B cell (primary cell): Measurements from ENCODE around the gene SERINC5. TPM values are rescaled to one million over a fixed set of nuclear protein-coding genes. Genes with fewer than 3 reads are reported as not detected.
"Not testable (repeated sequence)": the region's sequence is repeated elsewhere in the genome, so short reads cannot be mapped to it uniquely, and the experiment has no call there.

ENCODE experiments used
- ATAC-seq: fragments of 200-7000 bp; cut with Tn5 transposase; one replicate; pipeline ENCODE4 v1.10.0; 2021; ENCODE audit warnings: low read depth, mild to moderate bottlenecking, moderate number of reproducible peaks, moderate library complexity
- CTCF ChIA-PET: fragments of 350-600 bp; sonication (Branson Sonifier 250); formaldehyde crosslinking; loops from one replicate; lab custom pipeline; 2021; ENCODE audit warnings: antibody characterized with exemption, inconsistent platforms; lab: Charles Lee
- POLR2A ChIA-PET: fragments of 350-600 bp; sonication (Branson Sonifier 250); formaldehyde crosslinking; loops from one replicate; lab custom pipeline; 2021; ENCODE audit warnings: antibody characterized with exemption; lab: Charles Lee
- DNase-seq: peaks from one replicate; pipeline ENCODE4 v3.0.0; 2013
- H2AFZ ChIP-seq: 2 replicates; pipeline ENCODE4 v1.6.1; 2012; ENCODE audit warnings: mild to moderate bottlenecking, low read depth, low read length; ENCODE audit not compliant: insufficient read depth, poor library complexity, severe bottlenecking
- H3K27ac ChIP-seq, 2 donors: 1 replicate in 1 of 2; 2 replicates in 1 of 2; pipeline ENCODE4 v1.5.1; 2012 to 2013; ENCODE audit warnings: low read length in 2 of 2, mild to moderate bottlenecking in 2 of 2, moderate library complexity in 1 of 2
- H3K27me3 ChIP-seq, 4 experiments: fragments of 200-600 bp in 1 of 4; sonication (generic) in 1 of 4; replicated peaks in 1 of 4; 1 replicate in 2 of 4; 2 replicates in 2 of 4; pipeline versions ENCODE4 v1.6.1 to v1.7.0; 2013 to 2016; ENCODE audit warnings: low read length in 3 of 4, mild to moderate bottlenecking in 2 of 4, mixed read lengths in 1 of 4, moderate library complexity in 1 of 4; ENCODE audit not compliant: insufficient read depth in 4 of 4, control insufficient read depth in 3 of 4; ENCODE audit errors: control extremely low read depth in 1 of 4
- H3K36me3 ChIP-seq, 2 experiments: replicated peaks in 1 of 2; 1 replicate in 1 of 2; 2 replicates in 1 of 2; pipeline versions ENCODE4 v1.6.1 to v1.7.1; 2013; ENCODE audit warnings: low read length in 1 of 2; ENCODE audit not compliant: insufficient read depth in 2 of 2, control insufficient read depth in 1 of 2; ENCODE audit errors: control extremely low read depth in 1 of 2, extremely low read depth in 1 of 2
- H3K4me1 ChIP-seq, 2 donors: fragments of 200-600 bp in 1 of 2; sonication (generic) in 1 of 2; 1 replicate in 1 of 2; 2 replicates in 1 of 2; pipeline versions ENCODE4 v1.5.1 to v1.6.1; 2013 to 2017; ENCODE audit warnings: low read length in 2 of 2; ENCODE audit not compliant: control insufficient read depth in 2 of 2, insufficient read depth in 2 of 2
- H3K4me2 ChIP-seq: replicated peaks from 2 replicates; pipeline ENCODE3; 2012; ENCODE audit warnings: mild to moderate bottlenecking, low read depth, low read length; ENCODE audit not compliant: poor library complexity, severe bottlenecking
- H3K4me3 ChIP-seq, 5 experiments: fragments of 200-600 bp in 1 of 5; sonication (generic) in 1 of 5; 1 replicate in 3 of 5; 2 replicates in 2 of 5; pipeline versions ENCODE4 v1.5.1 to v1.7.0; 2011 to 2016; ENCODE audit warnings: low read length in 4 of 5, mild to moderate bottlenecking in 4 of 5, low read depth in 2 of 5, control low read depth in 1 of 5, moderate library complexity in 1 of 5; ENCODE audit not compliant: insufficient read depth in 1 of 5; ENCODE audit errors: control extremely low read depth in 1 of 5, extremely low read depth in 1 of 5
- H3K79me2 ChIP-seq: fragments of 200-600 bp; sonication (generic); one replicate; pipeline ENCODE4 v1.6.0; 2016; ENCODE audit warnings: low read length; ENCODE audit not compliant: control insufficient read depth, insufficient read depth
- H3K9ac ChIP-seq: fragments of 200-600 bp; sonication (generic); 2 replicates; pipeline ENCODE4 v1.6.1; 2017; ENCODE audit warnings: mild to moderate bottlenecking, low read length, moderate library complexity
- H3K9me3 ChIP-seq, 3 donors: one replicate each; pipeline versions ENCODE4 v1.6.1 to v1.7.1; 2013; ENCODE audit warnings: low read length in 2 of 3; ENCODE audit not compliant: control insufficient read depth in 2 of 3, insufficient read depth in 1 of 3; ENCODE audit errors: control extremely low read depth in 1 of 3
- H4K20me1 ChIP-seq: 2 replicates; pipeline ENCODE4 v1.6.0; 2012; ENCODE audit warnings: mild to moderate bottlenecking, low read length; ENCODE audit not compliant: insufficient read depth, control insufficient read depth, poor library complexity, severe bottlenecking
- H3K27ac Mint-ChIP-seq: one replicate; pipeline ENCODE4 v1.8.0; 2021; ENCODE audit warnings: mixed read lengths
- H3K27me3 Mint-ChIP-seq: one replicate; pipeline ENCODE4 v1.8.0; 2021; ENCODE audit warnings: mixed read lengths
- H3K4me1 Mint-ChIP-seq: one replicate; pipeline ENCODE4 v1.8.0; 2021; ENCODE audit warnings: mixed read lengths
- H3K4me3 Mint-ChIP-seq: one replicate; pipeline ENCODE4 v1.8.0; 2021; ENCODE audit warnings: mixed read lengths
- H3K9me3 Mint-ChIP-seq: one replicate; pipeline ENCODE4 v1.8.0; 2022; ENCODE audit warnings: mixed read lengths; ENCODE audit not compliant: insufficient read depth
- EZH2 ChIP-seq: IDR thresholded peaks from 2 replicates; pipeline ENCODE4 v1.6.1; 2012; ENCODE audit warnings: borderline replicate concordance, low read depth, mild to moderate bottlenecking, moderate library complexity, low read length; ENCODE audit not compliant: insufficient read depth, poor library complexity, severe bottlenecking
- WGBS: methylation state at CpG from one replicate; pipeline ENCODE4 v1.1.5; 2013; ENCODE audit warnings: missing lambda C conversion rate; ENCODE audit not compliant: insufficient coverage; 5-methylcytosine and 5-hydroxymethylcytosine counted together
- intact Hi-C: fragments of 100-400 bp; cut with micrococcal nuclease; formaldehyde crosslinking; loops from one replicate; pipeline ENCODE4 v1.10.0; 2022
- polyA plus RNA-seq: library from polyadenylated mRNA; depleted of rRNA; stranded (reverse); fragments of >200 nt; gene quantifications from 2 replicates; pipeline ENCODE4 v1.2.3, GENCODE V29; 2012
- total RNA-seq, 2 donors: library from RNA; stranded (reverse); fragments of 120-200 nt in 1 of 2; gene quantifications; 1 replicate in 1 of 2; 2 replicates in 1 of 2; pipeline versions ENCODE4 v1.2.3 to v1.2.4, GENCODE V29; 2013 to 2022
- TF ChIP-seq, protein P1 (sequence below): fragments of 200-600 bp; IDR thresholded peaks from one replicate; pipeline ENCODE4 v1.8.0; 2022; ENCODE audit warnings: antibody characterized with exemption, mild to moderate bottlenecking

SERINC5 gene
- total and polyA plus RNA-seq, 2 donors (not counting 1 experiment from before 2014, with no cell fraction given) = 2.4 to 9.5 TPM

DNA sequence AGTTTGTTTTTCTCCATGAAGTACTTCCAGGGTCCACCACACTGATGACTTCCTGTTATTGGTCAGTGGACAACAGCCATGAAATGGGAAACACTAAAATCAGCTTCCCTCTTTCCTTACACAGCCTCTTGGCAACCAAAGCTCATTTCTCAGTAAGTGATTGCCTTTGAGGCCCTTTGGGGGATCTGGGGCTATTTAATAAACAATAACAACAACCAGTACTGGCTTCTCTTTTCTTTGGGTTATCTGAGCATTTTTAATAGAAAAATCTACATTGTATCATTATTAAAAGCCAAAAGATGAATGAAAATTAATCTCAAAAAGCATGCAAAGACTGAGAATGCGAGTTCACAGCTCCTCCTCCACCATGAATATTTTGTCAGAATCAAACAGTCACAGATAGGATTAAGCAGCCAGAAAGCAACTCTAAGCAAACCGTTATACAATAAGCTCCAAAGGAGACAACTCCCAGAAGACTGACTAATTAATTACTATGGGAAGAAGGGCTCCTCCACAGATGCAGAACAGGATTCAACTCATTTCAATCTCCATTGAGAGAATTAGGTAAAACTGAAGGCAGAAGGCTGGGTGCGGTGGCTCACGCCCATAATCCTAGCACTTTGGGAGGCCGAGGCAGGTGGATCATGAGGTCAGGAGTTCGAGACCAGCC lies 68.3 kb downstream of the SERINC5 start:
- no peak overlapping the region for H3K4me3 ChIP-seq
- 98% methylated on average over 4 of the region's 6 CpGs for WGBS
- H3K4me1 Mint-ChIP-seq = peaks cover 61% of the 10 kb centered on the region
- DNase-seq = no peak
- no peak overlapping the region for H2AFZ ChIP-seq
- H3K4me3 Mint-ChIP-seq = no peak overlapping the region
- H3K27me3 Mint-ChIP-seq = no peaks in the 10 kb centered on the region
- no peaks in the 10 kb centered on the region for H3K27me3 ChIP-seq
- ChIA-PET CTCF (no interaction called here), POLR2A (no interaction called here)
- H3K27ac ChIP-seq = no peak overlapping the region
- intact Hi-C loops = loop anchor here (10.0 kb wide), 1 partner anchor 67 kb away; the partner anchor contains the start of gene SERINC5
- H4K20me1 ChIP-seq = no peaks in the 10 kb centered on the region
- no peaks in the 10 kb centered on the region for H3K36me3 ChIP-seq
- no peak overlapping the region for H3K9ac ChIP-seq
- no peak for TF ChIP-seq EZH2
- TF ChIP-seq, protein P1, sequence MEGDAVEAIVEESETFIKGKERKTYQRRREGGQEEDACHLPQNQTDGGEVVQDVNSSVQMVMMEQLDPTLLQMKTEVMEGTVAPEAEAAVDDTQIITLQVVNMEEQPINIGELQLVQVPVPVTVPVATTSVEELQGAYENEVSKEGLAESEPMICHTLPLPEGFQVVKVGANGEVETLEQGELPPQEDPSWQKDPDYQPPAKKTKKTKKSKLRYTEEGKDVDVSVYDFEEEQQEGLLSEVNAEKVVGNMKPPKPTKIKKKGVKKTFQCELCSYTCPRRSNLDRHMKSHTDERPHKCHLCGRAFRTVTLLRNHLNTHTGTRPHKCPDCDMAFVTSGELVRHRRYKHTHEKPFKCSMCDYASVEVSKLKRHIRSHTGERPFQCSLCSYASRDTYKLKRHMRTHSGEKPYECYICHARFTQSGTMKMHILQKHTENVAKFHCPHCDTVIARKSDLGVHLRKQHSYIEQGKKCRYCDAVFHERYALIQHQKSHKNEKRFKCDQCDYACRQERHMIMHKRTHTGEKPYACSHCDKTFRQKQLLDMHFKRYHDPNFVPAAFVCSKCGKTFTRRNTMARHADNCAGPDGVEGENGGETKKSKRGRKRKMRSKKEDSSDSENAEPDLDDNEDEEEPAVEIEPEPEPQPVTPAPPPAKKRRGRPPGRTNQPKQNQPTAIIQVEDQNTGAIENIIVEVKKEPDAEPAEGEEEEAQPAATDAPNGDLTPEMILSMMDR = no peak
- H3K79me2 ChIP-seq = peaks cover 33% of the 10 kb centered on the region
- H3K9me3 Mint-ChIP-seq = no peaks in the 10 kb centered on the region
- H3K27ac Mint-ChIP-seq = no peak overlapping the region
- no peaks in the 10 kb centered on the region for H3K9me3 ChIP-seq
- ATAC-seq = no peak
- peaks cover 32 to 49% of the 10 kb centered on the region in 2 donors for H3K4me1 ChIP-seq
- no peak overlapping the region for H3K4me2 ChIP-seq

DNA sequence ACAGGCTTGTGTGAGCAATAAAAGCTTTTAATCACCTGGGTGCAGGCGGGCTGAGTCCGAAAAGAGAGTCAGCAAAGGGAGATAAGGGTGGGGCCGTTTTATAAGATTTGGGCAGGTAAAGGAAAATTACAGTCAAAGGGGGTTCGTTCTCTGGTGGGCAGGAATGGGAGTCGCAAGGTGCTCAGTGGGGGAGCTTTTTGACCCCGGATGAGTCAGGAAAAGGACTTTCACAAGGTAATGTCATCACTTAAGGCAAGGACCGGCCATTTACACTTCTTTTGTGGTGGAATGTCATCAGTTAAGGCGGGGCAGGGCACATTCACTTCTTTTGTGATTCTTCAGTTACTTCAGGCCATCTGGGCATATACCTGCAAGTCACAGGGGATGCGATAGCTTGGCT lies 70.3 kb downstream of the SERINC5 start:
- H3K27ac ChIP-seq, H3K9me3 ChIP-seq, POLR2A ChIA-PET, H3K36me3 ChIP-seq, H2AFZ ChIP-seq, ATAC-seq, H3K27me3 Mint-ChIP-seq, H3K4me3 ChIP-seq, H3K4me3 Mint-ChIP-seq, H4K20me1 ChIP-seq, H3K27ac Mint-ChIP-seq, H3K27me3 ChIP-seq, H3K4me2 ChIP-seq, DNase-seq, H3K9ac ChIP-seq, H3K9me3 Mint-ChIP-seq: not testable (repeated sequence)
- Histone ChIP-seq H3K79me2 (peaks cover 33% of the 10 kb centered on the region), H3K4me1 (peaks cover 25 to 44% of the 10 kb centered on the region in 2 donors)
- CTCF ChIA-PET = interaction anchor here (1.4 kb wide), 1 partner anchor 93 kb away, joined by 3 read pairs; no protein-coding TSS in a partner anchor
- H3K4me1 Mint-ChIP-seq = peaks cover 62% of the 10 kb centered on the region
- WGBS = 100% methylated on average over 4 of the region's 9 CpGs
- intact Hi-C loops = loop anchor here (10.0 kb wide), 1 partner anchor 69 kb away; the partner anchor contains the start of gene SERINC5
